A673 (cell line): Measurements from ENCODE around the gene DNAJB13. TPM values are rescaled to one million over a fixed set of nuclear protein-coding genes. Genes with fewer than 3 reads are reported as not detected.

Source experiments
- BruUV-seq: library from RNA; stranded (reverse); fragments of 400-500 nt; replicated peaks from 2 replicates; lab custom pipeline; 2021; lab: Mats Ljungman, UMichigan
- CTCF ChIA-PET: fragments of 300-600 bp; sonication (Branson Sonifier 250); formaldehyde crosslinking; loops from one replicate; lab custom pipeline; 2022; ENCODE audit warnings: antibody characterized with exemption; lab: Charles Lee
- POLR2A ChIA-PET: fragments of 300-600 bp; sonication (Branson Sonifier 250); formaldehyde crosslinking; loops from one replicate; lab custom pipeline; 2022; ENCODE audit warnings: antibody characterized with exemption; ENCODE audit not compliant: low non-redundant PET; lab: Charles Lee
- DNase-seq: peaks from one replicate; pipeline ENCODE4 v3.0.0-alpha.2; 2015; ENCODE audit warnings: low spot score
- H3K27ac ChIP-seq: fragments of 200-600 bp; sonication (generic); 2 replicates; pipeline ENCODE4 v1.5.1; 2016; ENCODE audit warnings: mixed run types, low read depth, mild to moderate bottlenecking, mixed read lengths, antibody characterized with exemption, low read length; ENCODE audit not compliant: poor library complexity, severe bottlenecking
- H3K27me3 ChIP-seq: fragments of 200-600 bp; sonication (generic); replicated peaks from 2 replicates; pipeline ENCODE4 v1.6.1; 2017; ENCODE audit warnings: mixed run types, low read depth, mild to moderate bottlenecking, mixed read lengths, antibody characterized with exemption, low read length; ENCODE audit not compliant: insufficient read depth, poor library complexity
- H3K36me3 ChIP-seq: fragments of 200-600 bp; sonication (generic); 2 replicates; pipeline ENCODE4 v1.6.1; 2016; ENCODE audit warnings: mixed run types, mild to moderate bottlenecking, mixed read lengths, antibody characterized with exemption, low read length; ENCODE audit not compliant: insufficient read depth, poor library complexity, severe bottlenecking
- H3K4me1 ChIP-seq: fragments of 200-600 bp; sonication (generic); 2 replicates; pipeline ENCODE4 v1.6.1; 2017; ENCODE audit warnings: mixed run types, mild to moderate bottlenecking, mixed read lengths, antibody characterized with exemption, low read length; ENCODE audit not compliant: insufficient read depth, poor library complexity, severe bottlenecking
- H3K4me3 ChIP-seq: fragments of 200-600 bp; sonication (generic); 2 replicates; pipeline ENCODE4 v1.5.1; 2016; ENCODE audit warnings: low read depth, mixed run types, mild to moderate bottlenecking, mixed read lengths, low read length; ENCODE audit not compliant: poor library complexity, severe bottlenecking
- H3K9me3 ChIP-seq: fragments of 200-600 bp; sonication (generic); 2 replicates; pipeline ENCODE4 v1.6.1; 2016; ENCODE audit warnings: mixed run types, low read depth, mild to moderate bottlenecking, mixed read lengths, antibody characterized with exemption, low read length; ENCODE audit not compliant: poor library complexity, severe bottlenecking
- EZH2 ChIP-seq: fragments of 200-600 bp; sonication (generic); IDR thresholded peaks from 2 replicates; pipeline ENCODE4 v1.6.1; 2017; ENCODE audit warnings: borderline replicate concordance, low read depth, mild to moderate bottlenecking, mixed read lengths, antibody characterized with exemption, low read length; ENCODE audit not compliant: poor library complexity, severe bottlenecking
- intact Hi-C: fragments of 100-400 bp; cut with micrococcal nuclease; formaldehyde crosslinking; loops from one replicate; pipeline ENCODE4 v1.10.0; 2022; ENCODE audit not compliant: unreplicated experiment
- total RNA-seq: library from RNA; stranded (reverse); gene quantifications from 2 replicates; pipeline ENCODE4 v1.2.3, GENCODE V29; 2021
- TF ChIP-seq, protein P1 (sequence below): fragments of 300-800, 200-600 bp; sonication (generic); conservative IDR thresholded peaks from 2 replicates; pipeline ENCODE4 v1.5.1; 2017; ENCODE audit warnings: low read depth, mild to moderate bottlenecking, antibody characterized with exemption, low read length, moderate library complexity, mixed read lengths

Gene DNAJB13
- total RNA-seq, 1 experiment from 2014 or later, result 0.41 TPM

DNA sequence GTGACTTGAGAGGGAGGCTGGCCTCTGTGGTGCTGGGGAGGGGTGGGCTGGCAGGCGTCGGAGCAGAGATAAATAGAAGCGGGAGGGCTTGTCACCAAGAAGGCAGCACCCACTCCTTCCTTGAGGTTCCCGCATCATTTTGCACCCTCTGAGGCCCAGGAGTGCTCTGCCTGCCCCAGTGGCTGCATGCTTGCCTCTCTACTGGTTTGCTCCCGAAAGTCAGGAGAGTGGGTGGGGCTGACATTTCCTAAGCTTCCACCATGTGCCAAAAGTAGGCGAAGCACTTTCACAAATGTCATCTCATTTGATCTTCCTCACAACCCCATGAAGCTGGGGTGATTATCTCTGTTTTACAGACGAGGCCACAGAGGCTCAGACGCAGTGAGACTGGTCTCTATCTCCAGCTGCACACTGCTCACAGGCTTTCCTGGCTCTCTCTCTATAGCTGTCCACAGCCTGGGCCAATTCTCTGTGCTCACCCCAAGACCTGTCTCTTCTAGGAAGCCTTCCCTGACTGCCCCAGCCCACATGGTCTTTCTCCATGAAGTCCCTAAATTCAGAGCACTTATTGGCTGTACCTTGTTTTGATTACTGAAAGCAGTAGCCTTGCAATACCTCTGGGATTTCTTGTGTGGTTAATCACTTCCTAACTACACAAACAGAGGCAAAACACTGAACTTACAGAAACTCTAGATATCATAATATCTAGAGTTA lies 60.7 kb downstream of the DNAJB13 start:
- no peak for DNase-seq

DNA sequence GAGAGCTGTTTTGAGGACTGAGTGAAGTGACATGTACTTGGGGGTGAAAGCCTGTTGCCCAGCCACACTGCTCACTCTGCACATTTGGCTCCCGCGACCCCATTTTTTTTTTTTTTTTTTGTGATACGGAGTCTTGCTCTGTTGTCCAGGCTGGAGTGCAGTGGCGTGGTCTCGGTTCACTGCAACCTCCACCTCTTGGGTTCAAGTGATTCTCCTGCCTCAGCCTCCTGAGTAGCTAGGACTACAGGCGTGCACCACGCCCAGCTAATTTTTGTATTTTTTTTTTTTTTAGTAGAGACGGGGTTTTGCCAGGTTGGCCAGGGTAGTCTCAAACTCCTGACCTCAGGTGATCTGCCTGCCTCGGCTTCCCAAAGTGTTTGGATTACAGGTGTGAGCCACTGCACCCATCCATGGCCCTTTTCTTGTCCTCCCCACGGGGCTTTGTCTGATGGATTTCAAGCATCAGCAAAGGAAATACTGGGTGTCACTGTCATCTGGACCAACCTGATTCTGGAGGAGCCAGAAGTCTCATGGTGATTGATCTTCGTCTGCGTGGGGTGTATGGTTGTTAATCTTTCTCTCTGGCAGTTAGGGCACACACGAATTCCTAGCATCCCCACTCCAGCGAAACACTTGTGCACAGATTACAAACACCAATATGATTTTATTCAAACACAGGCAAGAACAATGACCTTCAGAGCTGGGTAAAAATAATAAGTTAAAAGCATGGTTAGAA lies 61.4 kb downstream of the DNAJB13 start:
- ChIA-PET CTCF (no interaction called here), POLR2A (no interaction called here)
- no TSS peak for BruUV-seq
- no peak overlapping the region for H3K4me3 ChIP-seq
- no peaks in the 10 kb centered on the region for H3K27me3 ChIP-seq
- no peak overlapping the region for H3K27ac ChIP-seq
- intact Hi-C loops, result no loop called here
- DNase-seq, result no peak
- no peak for TF ChIP-seq EZH2
- TF ChIP-seq, protein P1, sequence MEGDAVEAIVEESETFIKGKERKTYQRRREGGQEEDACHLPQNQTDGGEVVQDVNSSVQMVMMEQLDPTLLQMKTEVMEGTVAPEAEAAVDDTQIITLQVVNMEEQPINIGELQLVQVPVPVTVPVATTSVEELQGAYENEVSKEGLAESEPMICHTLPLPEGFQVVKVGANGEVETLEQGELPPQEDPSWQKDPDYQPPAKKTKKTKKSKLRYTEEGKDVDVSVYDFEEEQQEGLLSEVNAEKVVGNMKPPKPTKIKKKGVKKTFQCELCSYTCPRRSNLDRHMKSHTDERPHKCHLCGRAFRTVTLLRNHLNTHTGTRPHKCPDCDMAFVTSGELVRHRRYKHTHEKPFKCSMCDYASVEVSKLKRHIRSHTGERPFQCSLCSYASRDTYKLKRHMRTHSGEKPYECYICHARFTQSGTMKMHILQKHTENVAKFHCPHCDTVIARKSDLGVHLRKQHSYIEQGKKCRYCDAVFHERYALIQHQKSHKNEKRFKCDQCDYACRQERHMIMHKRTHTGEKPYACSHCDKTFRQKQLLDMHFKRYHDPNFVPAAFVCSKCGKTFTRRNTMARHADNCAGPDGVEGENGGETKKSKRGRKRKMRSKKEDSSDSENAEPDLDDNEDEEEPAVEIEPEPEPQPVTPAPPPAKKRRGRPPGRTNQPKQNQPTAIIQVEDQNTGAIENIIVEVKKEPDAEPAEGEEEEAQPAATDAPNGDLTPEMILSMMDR, result no peak
- H3K36me3 ChIP-seq, result no peaks in the 10 kb centered on the region
- H3K4me1 ChIP-seq, result no peaks in the 10 kb centered on the region
- no peaks in the 10 kb centered on the region for H3K9me3 ChIP-seq

More for the DNA sequence above, 60.7 kb downstream of the DNAJB13 start:
- Histone ChIP-seq H3K36me3 (no peaks in the 10 kb centered on the region), H3K27ac (no peak overlapping the region), H3K4me3 (no peak overlapping the region), H3K9me3 (no peaks in the 10 kb centered on the region), H3K4me1 (no peaks in the 10 kb centered on the region), H3K27me3 (no peaks in the 10 kb centered on the region)
- POLR2A ChIA-PET, result no interaction called here
- CTCF ChIA-PET, result no interaction called here
- intact Hi-C loops, result no loop called here
- BruUV-seq, result no TSS peak
- TF ChIP-seq, protein P1, result no peak
- TF ChIP-seq EZH2, result no peak

DNA sequence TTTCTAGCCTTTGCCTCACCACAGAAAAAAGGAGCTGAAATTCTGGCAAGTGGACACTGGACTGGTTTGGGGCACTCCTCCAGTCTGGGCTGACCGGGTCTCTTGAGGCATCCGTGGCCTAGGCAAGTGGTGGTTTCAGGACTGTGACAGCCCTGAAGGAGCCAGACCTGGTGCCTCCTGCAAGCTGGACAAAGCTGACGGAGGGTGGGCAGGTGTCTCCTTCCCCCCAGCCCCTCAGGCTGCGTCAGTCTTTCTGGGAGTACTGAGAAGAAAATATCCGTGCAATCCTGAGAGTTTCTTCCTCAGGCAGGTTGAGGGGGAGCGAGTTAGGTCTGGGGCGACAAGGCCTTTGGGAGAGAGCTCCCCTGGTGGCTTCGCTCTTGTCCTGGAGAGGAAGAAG lies 62.3 kb downstream of the DNAJB13 start:
- H3K9me3 ChIP-seq, result no peaks in the 10 kb centered on the region
- TF ChIP-seq, protein P1, result no peak
- TF ChIP-seq EZH2, result no peak
- intact Hi-C loops, result no loop called here
- POLR2A ChIA-PET, result no interaction called here
- H3K4me3 ChIP-seq, result no peak overlapping the region
- DNase-seq, result no peak
- no peaks in the 10 kb centered on the region for H3K36me3 ChIP-seq
- BruUV-seq, result no TSS peak
- H3K27me3 ChIP-seq, result no peaks in the 10 kb centered on the region
- CTCF ChIA-PET, result no interaction called here
- no peaks in the 10 kb centered on the region for H3K4me1 ChIP-seq
- H3K27ac ChIP-seq, result no peak overlapping the region
